Airway epithelial cell (primary cell): ENCODE measurements around the gene POLD4. TPM values are rescaled to one million over a fixed set of nuclear protein-coding genes. Genes with fewer than 3 reads are reported as not detected.

Experiments
- total RNA-seq: library from RNA; depleted of rRNA; stranded (reverse); fragments of >200 nt; gene quantifications from 2 replicates; pipeline ENCODE4 v1.2.3, GENCODE V29; 2015

Gene POLD4
- total RNA-seq = 124 and 172 TPM in 2 replicates

GRCh38 chr11:67353317-67354074 is at the start of gene POLD4:
POLD4 (minus strand) TSS chr11:67353546; CDS start chr11:67353399, 147 bp downstream.

GRCh38 chr11:67401495-67402191 is 48.3 kb upstream of the POLD4 start, which contains the start of gene PPP1CA:
PPP1CA (minus strand) TSS chr11:67401858; CDS start chr11:67401782, 76 bp downstream.

GRCh38 chr11:67391304-67392182 is 38.2 kb upstream of the POLD4 start, which contains the start of gene RAD9A:
RAD9A (plus strand) TSS chr11:67391986; CDS start chr11:67392045, 59 bp downstream.

GRCh38 chr11:67372993-67373647 is 19.8 kb upstream of the POLD4 start, which contains the start of gene CLCF1:
CLCF1 (minus strand) TSS chr11:67373598; CDS start chr11:67373539, 59 bp downstream.

GRCh38 chr11:67303132-67303834 is 50.1 kb downstream of the POLD4 start, which contains the start of gene SSH3:
SSH3 (plus strand) TSS chr11:67303530; CDS start chr11:67303626, 96 bp downstream.

Other genes starting within 250 kb of the POLD4 start
- 28.5 and 44.2 TPM in 2 replicates for gene KDM2A, start 234.3 kb downstream of the POLD4 start, total RNA-seq
- gene GRK2, start 87.1 kb downstream of the POLD4 start, total RNA-seq = 64.9 and 65.5 TPM in 2 replicates
- 42.7 and 47.8 TPM in 2 replicates for gene ANKRD13D, start 64.2 kb downstream of the POLD4 start, total RNA-seq
- 79.6 and 98.2 TPM in 2 replicates for gene SSH3, start 50.0 kb downstream of the POLD4 start, total RNA-seq
- gene CLCF1, start 20.1 kb upstream of the POLD4 start, total RNA-seq = 6.1 and 8.5 TPM in 2 replicates
- 15.8 and 16.1 TPM in 2 replicates for gene RAD9A, start 38.4 kb upstream of the POLD4 start, total RNA-seq
- 245 and 263 TPM in 2 replicates for gene PPP1CA, start 48.3 kb upstream of the POLD4 start, total RNA-seq
- not detected in 2 replicates for gene TBC1D10C, start 50.5 kb upstream of the POLD4 start, total RNA-seq
- gene CARNS1, start 62.1 kb upstream of the POLD4 start, total RNA-seq = 0.07 TPM in 1 of 2 replicates, not detected in the other
- 79.5 and 85.2 TPM in 2 replicates for gene RPS6KB2, start 74.9 kb upstream of the POLD4 start, total RNA-seq
- gene PTPRCAP, start 84.1 kb upstream of the POLD4 start, total RNA-seq = 0.33 TPM in 1 of 2 replicates, not detected in the other
- gene CORO1B, start 89.9 kb upstream of the POLD4 start, total RNA-seq = 70.7 and 81.5 TPM in 2 replicates
- not detected in 2 replicates for gene GPR152, start 99.2 kb upstream of the POLD4 start, total RNA-seq
- gene CABP4, start 101.8 kb upstream of the POLD4 start, total RNA-seq = not detected in 2 replicates
- 86.5 and 87.6 TPM in 2 replicates for gene TMEM134, start 115.7 kb upstream of the POLD4 start, total RNA-seq
- 56.6 and 63.5 TPM in 2 replicates for gene AIP, start 129.5 kb upstream of the POLD4 start, total RNA-seq
- 43.8 and 49.0 TPM in 2 replicates for gene PITPNM1, start 151.8 kb upstream of the POLD4 start, total RNA-seq
- 45.8 and 61.4 TPM in 2 replicates for gene CDK2AP2, start 154.6 kb upstream of the POLD4 start, total RNA-seq
- gene CABP2, start 169.9 kb upstream of the POLD4 start, total RNA-seq = not detected in 2 replicates
- 3,208 and 4,619 TPM in 2 replicates for gene GSTP1, start 230.3 kb upstream of the POLD4 start, total RNA-seq